ENCODE measurements around the gene DCC.

The DCC gene

DNA sequence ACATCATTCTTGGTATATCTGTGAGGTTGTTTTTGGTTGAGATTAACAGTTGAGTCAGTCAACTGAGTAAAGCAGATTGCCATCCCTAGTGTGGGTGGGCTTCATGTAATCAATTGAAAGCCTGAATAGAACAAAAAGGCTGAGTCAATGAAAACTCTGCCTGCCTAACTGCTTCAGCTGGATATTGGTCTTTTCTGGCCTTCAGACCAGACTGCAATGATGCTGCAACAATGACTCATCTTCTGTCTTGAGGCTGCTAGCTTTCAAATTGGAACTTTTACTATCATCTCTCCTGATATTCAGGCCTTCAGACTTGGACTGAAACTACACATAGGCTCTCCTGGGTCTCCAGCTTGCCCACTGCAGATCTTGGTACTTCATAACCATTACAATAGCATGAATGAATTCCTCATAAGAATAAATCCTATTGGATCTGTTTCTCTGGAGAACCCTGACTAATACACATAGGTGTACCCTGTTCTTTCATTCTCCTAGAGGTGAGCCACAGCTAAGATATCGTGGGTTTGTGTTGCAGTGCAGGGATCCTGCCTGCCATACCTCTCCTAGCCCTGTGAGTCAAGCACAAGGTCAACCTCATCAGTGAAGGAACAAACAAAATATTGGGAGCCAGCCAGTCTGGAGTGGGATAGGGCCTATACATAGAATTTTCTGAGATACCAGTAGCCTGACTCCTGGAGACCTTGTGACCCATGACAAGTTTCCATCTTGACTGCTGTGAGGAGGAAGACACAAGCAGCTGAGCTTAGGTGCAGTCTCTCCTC is 473.8 kb downstream of the DCC start:
- no peak for DNase-seq (ENCODE audit: low read depth)

DNA sequence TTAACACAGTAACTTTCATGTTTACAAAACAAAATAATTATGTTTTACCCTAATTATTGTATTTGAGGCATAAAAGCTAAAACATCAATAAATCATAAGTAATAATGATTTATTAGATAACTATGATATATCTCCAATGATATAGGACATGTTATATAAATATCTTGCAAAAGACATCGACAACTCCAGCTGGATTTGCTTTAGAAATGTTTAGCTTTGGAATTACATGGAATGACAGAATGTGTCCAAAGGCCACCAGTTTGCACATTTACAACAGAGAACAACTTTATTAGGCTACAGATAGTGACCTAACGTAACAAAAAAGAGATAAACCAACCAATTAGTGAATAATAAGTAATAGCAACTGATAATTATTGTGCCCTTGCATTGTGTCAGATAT is 475.7 kb downstream of the DCC start:
- DNase-seq (ENCODE audit: low read depth): no peak

GRCh38 chr18:52816121-52816520 is 476.1 kb downstream of the DCC start:
- DNase-seq (ENCODE audit: low read depth): no peak

GRCh38 chr18:52822160-52822559 is 482.2 kb downstream of the DCC start:
- no peak for DNase-seq (ENCODE audit: low read depth)

DNA sequence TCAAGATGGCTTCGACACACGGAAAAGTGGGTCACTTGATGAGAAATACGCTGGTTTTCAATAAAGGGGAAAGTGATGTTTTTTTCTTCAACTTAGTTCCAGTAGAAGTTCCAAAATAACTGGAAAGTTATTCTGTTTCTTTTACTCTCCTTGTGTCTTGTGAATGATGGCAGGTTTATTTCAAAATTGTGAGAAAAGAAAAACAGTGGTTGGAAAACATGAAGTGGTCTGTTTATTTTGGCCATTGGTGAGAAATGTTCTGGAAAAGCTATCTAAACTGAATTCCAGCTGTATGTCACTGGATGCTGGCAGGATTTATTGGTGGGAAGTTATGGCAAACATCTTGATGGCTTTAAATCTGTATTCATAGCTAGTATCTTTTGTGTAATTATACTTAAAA is 484.1 kb downstream of the DCC start:
- DNase-seq (ENCODE audit: low read depth): no peak

GRCh38 chr18:52826994-52827393 is 487.0 kb downstream of the DCC start:
- no peak for DNase-seq (ENCODE audit: low read depth)

DNA sequence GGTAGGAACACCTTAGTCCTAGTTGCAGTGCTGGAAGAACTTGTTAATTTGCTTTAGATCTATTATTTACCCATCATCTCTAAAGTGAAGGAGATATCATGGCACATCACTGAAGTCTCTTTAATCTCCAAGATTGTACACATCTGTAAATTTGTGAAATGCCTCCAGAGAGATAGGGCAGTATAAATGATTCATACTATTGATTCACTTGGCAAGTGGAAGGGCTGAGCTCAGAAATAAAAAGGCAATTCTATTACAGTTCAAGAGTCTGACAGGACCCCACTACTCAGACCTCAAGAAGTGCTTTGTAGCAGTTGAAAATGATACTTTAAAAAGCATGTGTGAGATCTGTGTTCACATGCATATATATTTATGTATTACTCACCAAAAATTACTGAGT is 489.3 kb downstream of the DCC start:
- DNase-seq (ENCODE audit: low read depth): no peak

DNA sequence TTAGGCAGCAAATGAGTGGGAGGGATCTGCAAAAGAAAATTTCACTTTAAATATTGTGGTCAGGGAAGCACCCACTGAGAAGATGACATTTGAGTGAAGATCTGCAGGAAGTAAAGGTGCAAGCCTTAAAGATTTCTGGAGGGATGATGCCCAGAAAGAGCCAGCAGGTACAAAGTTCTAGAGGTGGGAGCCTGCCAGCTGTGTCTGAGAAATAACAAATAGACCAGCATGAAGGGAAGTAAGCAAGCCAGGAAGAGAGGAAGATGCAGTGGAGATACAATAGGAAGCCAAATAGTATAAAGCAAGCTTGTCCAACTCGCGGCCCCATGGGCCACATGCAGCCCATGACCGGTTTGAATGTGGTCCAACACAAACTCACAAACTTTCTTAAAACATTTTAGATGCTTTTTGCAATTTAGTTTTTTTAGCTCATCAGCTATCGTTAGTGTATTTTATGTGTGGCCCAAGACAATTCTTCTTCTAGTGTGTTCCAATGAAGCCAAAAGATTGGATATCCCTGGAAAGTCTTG is 489.9 kb downstream of the DCC start:
- no peak for DNase-seq (ENCODE audit: low read depth)

- DNase-seq (ENCODE audit: low read depth): no peak
These were observed 504.3 kb downstream of the DCC start for GRCh38 chr18:52844323-52844722.

- DNase-seq (ENCODE audit: low read depth): no peak
These were observed 505.0 kb downstream of the DCC start for GRCh38 chr18:52845036-52845435.

GRCh38 chr18:52850031-52850560 is 510.1 kb downstream of the DCC start:
- DNase-seq (ENCODE audit: low read depth): no peak

DNA sequence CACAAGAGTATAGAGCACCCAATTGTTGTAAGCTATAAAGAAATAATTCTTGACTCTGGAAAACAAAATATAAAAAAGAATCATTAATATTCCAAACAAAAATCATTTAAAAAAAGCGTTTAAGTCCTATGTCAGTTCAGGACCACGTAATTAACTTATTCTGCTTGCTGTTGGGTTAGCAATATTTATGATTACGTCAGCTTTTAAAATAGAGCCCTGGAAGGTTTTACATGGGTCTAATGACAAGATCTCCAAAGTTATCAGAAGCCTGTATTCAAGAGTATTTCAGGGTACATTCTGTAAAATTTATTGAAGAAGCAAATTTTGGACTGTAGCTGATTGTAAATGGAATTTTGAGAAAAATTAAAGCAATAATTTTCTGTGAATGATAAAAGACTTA is 521.6 kb downstream of the DCC start:
- DNase-seq (ENCODE audit: low read depth): no peak

- no peak for DNase-seq (ENCODE audit: low read depth)
These were observed 529.4 kb downstream of the DCC start for GRCh38 chr18:52869349-52869923.

GRCh38 chr18:52869942-52870907 is 530.2 kb downstream of the DCC start:
- no peak for DNase-seq (ENCODE audit: low read depth)

- no peak for DNase-seq (ENCODE audit: low read depth)
These were observed 534.8 kb downstream of the DCC start for GRCh38 chr18:52874774-52875173.

- no peak for DNase-seq (ENCODE audit: low read depth)
These were observed 535.7 kb downstream of the DCC start for GRCh38 chr18:52875725-52876124.

GRCh38 chr18:52888014-52888413 is 548.0 kb downstream of the DCC start:
- DNase-seq (ENCODE audit: low read depth): no peak

DNA sequence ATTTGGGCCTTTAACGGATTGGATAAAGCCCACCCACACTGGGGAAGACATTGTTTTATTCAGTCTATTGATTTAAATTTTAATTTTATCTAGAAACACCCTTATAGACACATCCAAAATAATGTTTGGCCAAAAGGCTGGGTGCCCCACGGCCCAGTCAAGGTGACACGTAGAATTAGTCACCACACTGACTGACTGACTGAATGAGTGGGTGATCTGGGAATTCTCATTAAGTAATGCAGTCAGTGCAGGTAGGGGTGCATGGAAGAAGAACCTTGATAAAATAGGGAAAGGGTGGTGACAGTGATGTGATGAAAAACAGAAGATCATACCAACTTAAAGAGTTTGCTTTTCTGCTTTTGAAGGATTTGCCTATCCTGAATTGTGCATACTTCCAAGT is 554.8 kb downstream of the DCC start:
- DNase-seq (ENCODE audit: low read depth): no peak

GRCh38 chr18:52897611-52898484 is 557.9 kb downstream of the DCC start:
- no peak for DNase-seq (ENCODE audit: low read depth)

DNA sequence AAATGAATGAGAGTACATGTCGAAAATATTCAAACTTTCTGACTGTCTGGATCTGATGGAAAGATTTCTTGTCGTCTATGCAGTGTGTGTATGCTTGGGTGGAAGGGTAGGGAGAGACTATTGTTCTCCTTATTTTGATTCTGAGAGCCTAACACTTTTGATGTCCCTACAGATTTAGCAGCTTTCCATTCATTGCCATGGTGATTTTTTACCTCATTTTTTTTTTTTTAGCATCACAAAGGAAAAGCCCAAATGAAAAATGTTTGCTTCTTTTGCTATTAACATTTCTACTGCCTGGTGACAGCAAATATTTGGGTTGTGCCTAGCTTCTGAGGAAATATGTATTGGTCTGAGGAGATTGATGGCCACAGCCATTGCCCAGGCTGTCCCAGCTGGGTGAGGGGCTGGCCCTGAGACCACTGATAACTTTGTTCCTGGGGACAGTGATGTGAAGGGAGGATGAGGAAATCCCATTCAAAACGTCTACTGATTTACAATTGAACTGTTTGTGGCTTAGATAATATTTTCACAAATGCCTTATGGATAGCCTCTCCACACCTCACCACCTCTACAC is 558.6 kb downstream of the DCC start:
- DNase-seq (ENCODE audit: low read depth): no peak

DNA sequence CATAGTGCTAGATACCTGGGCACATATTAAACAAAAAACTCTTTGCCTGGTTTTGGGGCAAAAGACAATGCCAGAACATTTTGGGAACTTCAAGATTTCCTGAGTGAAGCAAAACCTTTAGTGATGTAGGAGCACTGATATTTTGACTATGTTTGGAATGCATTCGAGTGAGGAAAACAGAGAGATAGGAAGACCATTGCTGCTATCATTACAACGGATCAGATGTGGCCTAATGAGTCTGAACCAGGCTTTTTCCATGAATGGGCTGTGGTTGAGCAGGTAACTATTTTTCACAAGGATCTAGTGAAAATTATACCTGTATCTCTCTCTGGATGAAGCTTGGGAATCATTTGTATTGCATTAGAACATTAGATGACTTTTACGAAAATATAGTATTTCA is 562.2 kb downstream of the DCC start:
- DNase-seq (ENCODE audit: low read depth): no peak

All from iris pigment epithelial cell (primary cell).